HepG2 (cell line): ENCODE measurements around the gene DGCR6.
"Not testable (repeated sequence)": the region's sequence is repeated elsewhere in the genome, so short reads cannot be mapped to it uniquely, and the experiment has no call there.

Experiments used
- EZH2 ChIP-seq: conservative IDR thresholded peaks from 2 replicates; pipeline ENCODE4 v1.6.1; 2012; ENCODE audit warnings: mild to moderate bottlenecking, low read depth, low read length, moderate library complexity
- HMGXB3 ChIP-seq: sonication (generic); formaldehyde crosslinking; IDR thresholded peaks from 2 replicates; pipeline ENCODE4 v1.4.0; 2020; ENCODE audit warnings: missing genetic modification reagents, borderline replicate concordance
- MAF1 ChIP-seq: sonication (generic); formaldehyde crosslinking; IDR thresholded peaks from 2 replicates; pipeline ENCODE4 v1.5.0; 2020; ENCODE audit warnings: missing genetic modification reagents, borderline replicate concordance
- PAX8 ChIP-seq: sonication (generic); formaldehyde crosslinking; IDR thresholded peaks from 2 replicates; pipeline ENCODE4 v1.8.0; 2022; ENCODE audit warnings: mild to moderate bottlenecking, missing genetic modification reagents, borderline replicate concordance
- RNF2 ChIP-seq: fragments of 450-650 bp; conservative IDR thresholded peaks from 2 replicates; pipeline ENCODE4 v1.6.1; 2016; ENCODE audit warnings: low read depth
- SNAPC2 ChIP-seq: sonication (generic); formaldehyde crosslinking; IDR thresholded peaks from 2 replicates; pipeline ENCODE4 v1.8.1; 2022; ENCODE audit warnings: mild to moderate bottlenecking, missing genetic modification reagents
- TBL1XR1 ChIP-seq: fragments of 150-350 bp; IDR thresholded peaks from 2 replicates; pipeline ENCODE4 v1.6.1; 2014; ENCODE audit warnings: borderline replicate concordance, low read length; ENCODE audit not compliant: partially characterized antibody
- ZNF331 ChIP-seq: sonication (generic); formaldehyde crosslinking; IDR thresholded peaks from 2 replicates; pipeline ENCODE4 v1.4.0; 2020; ENCODE audit warnings: missing genetic modification reagents
- TF ChIP-seq, protein P1 (sequence below): sonication (generic); formaldehyde crosslinking; IDR thresholded peaks from 2 replicates; pipeline ENCODE4 v1.4.0; 2020; ENCODE audit warnings: missing genetic modification reagents

- not testable (repeated sequence) for TF ChIP-seq EZH2; TBL1XR1; SNAPC2; RNF2; PAX8 (CRISPR knock-in tag); ZNF331 (CRISPR knock-in tag); HMGXB3 (CRISPR knock-in tag); MAF1 (CRISPR knock-in tag)
- TF ChIP-seq, protein P1, sequence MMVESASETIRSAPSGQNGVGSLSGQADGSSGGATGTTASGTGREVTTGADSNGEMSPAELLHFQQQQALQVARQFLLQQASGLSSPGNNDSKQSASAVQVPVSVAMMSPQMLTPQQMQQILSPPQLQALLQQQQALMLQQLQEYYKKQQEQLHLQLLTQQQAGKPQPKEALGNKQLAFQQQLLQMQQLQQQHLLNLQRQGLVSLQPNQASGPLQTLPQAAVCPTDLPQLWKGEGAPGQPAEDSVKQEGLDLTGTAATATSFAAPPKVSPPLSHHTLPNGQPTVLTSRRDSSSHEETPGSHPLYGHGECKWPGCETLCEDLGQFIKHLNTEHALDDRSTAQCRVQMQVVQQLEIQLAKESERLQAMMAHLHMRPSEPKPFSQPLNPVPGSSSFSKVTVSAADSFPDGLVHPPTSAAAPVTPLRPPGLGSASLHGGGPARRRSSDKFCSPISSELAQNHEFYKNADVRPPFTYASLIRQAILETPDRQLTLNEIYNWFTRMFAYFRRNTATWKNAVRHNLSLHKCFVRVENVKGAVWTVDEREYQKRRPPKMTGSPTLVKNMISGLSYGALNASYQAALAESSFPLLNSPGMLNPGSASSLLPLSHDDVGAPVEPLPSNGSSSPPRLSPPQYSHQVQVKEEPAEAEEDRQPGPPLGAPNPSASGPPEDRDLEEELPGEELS (CRISPR knock-in tag): not testable (repeated sequence)
These were observed 54.2 kb downstream of the DGCR6 start for GRCh38 chr22:18960166-18960820.
